Peyer's patch (tissue), 4 donors: ENCODE measurements around the gene ZNF593.

ENCODE experiments used
- CTCF ChIP-seq, 6 experiments: fragments of 450-650 bp in 4 of 6; fragments of 200-600 bp in 2 of 6; sonication (generic) in 1 of 6; IDR thresholded peaks; one replicate each; pipeline ENCODE4 v1.5.1; 2017 to 2019; ENCODE audit warnings: antibody characterized with exemption in 6 of 6, mild to moderate bottlenecking in 3 of 6, moderate library complexity in 1 of 6
- POLR2A ChIP-seq, 2 donors: fragments of 450-650 bp; IDR thresholded peaks; one replicate each; pipeline ENCODE4 v1.5.1; 2017; ENCODE audit warnings: antibody characterized with exemption in 2 of 2, mild to moderate bottlenecking in 2 of 2, moderate library complexity in 2 of 2

GRCh38 chr1:26197301-26197700 is 27.6 kb downstream of the ZNF593 start:
- TF ChIP-seq CTCF (IDR thresholded peaks at IDR 0.05) (no peak), POLR2A (IDR thresholded peaks at IDR 0.05) (no peak)
